SHP77 (cell line): ENCODE results near the gene TAF4.
"Not testable (repeated sequence)": the region's sequence is repeated elsewhere in the genome, so short reads cannot be mapped to it uniquely, and the experiment has no call there.

Experiments used
- DNase-seq, 2 experiments: peaks; one replicate each; lab custom pipeline; 2025; lab: John Stamatoyannopoulos, UW

Gene TAF4

DNA sequence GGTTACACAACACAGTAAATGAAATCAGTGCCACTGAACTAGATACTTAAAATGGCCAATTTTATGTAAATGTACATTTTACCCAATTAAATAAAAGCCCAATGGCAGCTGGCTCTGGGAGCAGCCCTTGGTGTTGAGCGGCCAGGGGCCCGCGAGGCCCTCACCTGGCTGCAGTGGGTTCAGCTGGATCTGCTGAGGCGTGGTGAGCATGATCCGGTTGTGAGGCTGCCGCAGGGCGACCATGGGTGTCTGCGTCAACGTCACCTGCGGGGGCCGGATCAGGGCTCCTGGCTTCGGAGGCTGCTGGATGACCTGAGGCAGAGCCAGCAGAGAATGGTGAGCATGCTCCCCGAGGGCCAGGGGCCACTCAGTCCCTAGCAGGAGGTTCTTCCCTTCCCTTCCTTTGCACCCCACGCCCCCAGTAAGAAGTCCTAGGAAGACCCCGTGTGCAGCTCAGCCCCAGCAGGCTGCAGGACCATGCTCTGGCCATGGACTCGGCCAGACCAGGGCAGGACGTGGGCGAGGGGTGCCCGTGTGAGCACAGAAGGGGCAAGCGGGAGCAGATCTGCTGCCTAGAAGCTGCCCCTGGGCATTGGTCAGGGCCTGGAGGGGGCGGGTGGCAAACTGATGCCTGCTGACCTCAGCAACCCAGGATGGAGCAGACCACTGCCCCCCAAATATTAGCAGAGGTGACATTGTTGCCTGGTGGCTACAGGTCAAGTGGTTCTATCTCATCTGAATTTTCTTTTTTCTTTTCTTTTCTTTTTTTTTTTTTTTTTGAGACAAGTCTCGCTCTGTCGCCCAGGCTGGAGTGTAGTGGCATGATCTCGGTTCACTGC lies 61.9 kb downstream of the TAF4 start:
- DNase-seq = no peak

GRCh38 chr20:62002882-62003480 lies 62.7 kb downstream of the TAF4 start:
- DNase-seq = no peak

DNA sequence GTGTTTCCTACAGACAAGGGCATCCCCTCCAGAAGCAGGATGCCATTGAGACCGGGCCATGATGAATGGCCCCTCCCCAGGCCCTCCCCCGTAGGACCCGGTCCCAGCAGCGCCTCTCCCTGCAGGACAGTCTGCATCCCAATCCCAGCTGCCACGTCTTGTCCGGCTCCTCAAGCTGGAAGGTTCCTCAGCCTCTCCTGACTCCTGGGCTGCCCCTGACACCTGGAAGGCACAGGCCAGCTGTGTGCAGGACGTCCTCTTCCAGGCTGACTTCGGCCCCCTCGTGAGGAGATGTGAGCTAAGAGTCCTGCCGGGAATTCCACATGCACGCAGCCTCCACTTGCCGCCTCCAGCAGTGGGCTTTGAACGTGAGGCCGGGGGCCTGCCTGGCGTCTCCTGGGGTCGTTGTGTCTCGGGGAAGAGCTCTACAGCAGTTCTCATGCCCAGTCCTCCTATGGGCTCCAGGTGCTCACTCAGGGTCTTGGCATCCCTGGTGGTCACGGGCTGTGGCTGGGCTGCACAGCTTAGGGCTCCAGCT lies 64.4 kb downstream of the TAF4 start:
- DNase-seq = no peak

DNA sequence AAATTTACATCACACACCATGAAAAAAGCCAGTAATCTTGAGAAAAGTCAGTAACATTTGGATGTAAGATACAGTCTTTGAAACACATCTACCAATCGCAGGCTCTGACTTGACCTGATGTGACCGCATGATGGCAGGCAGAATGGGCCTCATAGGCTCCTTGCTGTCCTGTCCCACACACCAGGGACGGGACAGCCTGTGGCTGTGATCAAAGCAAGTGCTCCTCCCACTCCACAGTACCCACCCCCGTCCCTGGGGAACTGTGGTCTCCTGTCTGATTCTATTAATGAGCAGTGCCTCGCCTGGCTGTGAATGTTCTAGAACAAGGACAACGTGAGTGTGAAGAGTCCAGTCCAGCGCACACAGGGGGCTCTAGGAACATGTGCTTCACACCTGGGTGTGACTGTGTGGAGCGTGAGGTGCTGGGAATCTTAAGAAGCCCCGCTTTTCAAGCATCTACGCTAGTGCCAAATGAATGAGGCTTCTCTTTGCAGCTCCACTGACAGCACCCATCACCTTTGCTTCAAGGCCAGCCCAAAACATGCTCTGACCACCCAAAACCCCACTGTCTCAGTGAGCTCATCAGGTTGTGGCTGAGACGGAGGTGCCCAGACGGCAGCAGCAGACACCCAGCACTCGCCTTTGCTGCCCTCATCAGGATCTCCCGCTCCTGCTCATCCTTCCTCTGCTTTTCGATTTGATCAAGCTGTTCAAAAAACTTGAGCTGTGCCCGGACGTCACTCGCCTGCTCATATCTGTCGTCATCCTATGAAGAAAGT lies 67.1 kb downstream of the TAF4 start:
- DNase-seq = no peak

DNA sequence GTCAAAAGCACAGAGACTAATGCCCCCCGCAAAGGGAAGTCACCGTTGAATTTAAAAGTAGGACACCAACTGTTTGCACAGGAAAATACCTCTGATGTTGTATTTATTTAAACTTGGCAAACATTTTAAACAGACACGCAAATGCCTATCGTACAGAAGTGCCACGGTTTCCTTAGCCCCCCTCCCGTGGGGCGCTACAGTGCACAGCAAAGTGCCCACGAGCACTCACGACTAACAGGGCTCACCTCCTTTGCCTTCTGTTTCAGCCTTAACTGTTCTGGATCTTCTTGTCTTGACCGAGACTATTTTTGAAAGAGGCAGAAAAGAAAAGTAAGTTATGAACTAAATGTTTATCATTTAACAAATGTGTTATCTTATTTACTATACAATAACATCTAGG lies 67.8 kb downstream of the TAF4 start:
- no peak for DNase-seq

DNA sequence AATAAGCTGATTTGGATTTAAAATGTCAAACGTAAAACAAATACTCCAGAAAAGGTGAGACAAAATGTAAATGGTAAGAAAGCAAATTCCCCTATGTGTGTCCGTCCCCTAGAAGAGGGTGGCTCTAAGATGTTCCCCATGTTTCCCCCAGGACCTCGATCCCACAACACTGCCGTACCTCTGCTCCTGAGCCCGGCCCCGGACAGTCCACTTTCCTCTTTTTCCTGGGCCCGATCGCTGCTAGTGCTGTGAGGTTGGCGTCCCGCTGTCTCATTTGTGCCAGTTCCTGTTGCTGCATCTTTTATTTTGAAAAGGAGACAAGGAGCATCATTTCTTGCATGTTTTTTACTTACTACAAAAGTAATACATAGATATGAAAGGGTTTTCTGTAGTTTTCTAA lies 68.3 kb downstream of the TAF4 start:
- DNase-seq = no peak

GRCh38 chr20:61994546-61994945 lies 71.1 kb downstream of the TAF4 start:
- DNase-seq = no peak

- DNase-seq = no peak
These were observed 72.6 kb downstream of the TAF4 start for GRCh38 chr20:61993058-61993457.

DNA sequence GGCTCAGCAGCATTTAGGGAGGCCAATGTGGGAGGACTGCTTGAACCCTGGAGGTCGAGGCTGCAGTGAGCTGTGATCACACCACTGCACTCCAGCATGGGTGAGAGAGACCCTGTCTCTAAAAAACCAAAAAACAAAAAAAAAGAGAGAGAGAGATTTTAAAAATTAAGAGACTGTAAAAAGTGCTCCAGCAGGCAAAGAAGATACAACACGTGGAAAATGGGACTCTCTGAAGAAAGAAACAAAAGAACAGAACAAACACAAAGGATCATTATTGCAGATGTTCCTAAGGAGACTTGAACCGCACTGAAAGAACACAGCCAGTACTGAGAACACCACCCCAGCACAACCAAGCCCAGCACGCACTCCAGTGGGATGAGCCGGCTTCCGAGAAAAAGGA lies 74.2 kb downstream of the TAF4 start:
- DNase-seq = no peak

GRCh38 chr20:61990484-61990883 lies 75.2 kb downstream of the TAF4 start:
- DNase-seq = no peak

DNA sequence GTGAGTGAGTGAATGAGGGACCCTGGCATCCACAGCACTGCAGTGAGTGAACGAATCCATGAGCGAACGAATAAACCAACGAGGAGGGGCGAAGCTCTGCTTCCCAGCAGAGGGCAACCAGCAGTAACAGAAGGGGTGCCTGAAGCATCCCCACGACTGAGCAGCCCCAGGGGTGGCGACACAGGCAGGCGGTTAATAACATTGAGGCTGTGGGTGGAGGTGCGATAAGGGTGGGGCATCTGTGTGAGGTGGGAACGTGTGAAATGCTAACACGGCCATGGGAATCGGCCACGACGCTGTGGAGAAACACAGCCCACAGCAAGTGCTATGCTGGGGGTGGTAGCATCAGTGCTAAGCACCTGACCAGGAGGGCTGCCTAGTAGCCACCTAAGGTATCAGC lies 75.9 kb downstream of the TAF4 start:
- no peak for DNase-seq

DNA sequence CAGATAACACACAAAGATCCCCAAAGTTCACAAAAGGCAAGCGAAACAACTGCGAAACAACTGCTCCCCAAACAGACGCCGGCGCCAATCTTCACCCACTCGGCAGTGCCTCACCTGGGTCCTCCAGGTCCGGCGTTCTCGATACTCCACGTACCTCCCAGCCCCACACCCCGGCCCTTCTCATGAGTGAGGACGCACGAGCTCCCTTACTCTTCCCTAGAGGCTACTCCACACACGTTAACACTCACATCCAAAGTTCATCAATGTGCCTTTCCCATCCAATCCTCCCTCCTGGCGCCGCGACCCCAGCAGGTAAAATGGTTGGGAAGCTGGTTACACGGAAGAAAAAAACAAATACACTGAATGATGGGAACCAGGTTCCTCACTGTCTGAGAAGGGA lies 77.0 kb downstream of the TAF4 start:
- no peak for DNase-seq

GRCh38 chr20:61986762-61987321 lies 78.8 kb downstream of the TAF4 start:
- no peak for DNase-seq

- DNase-seq = no peak
These were observed 80.6 kb downstream of the TAF4 start for GRCh38 chr20:61985096-61985495.

DNA sequence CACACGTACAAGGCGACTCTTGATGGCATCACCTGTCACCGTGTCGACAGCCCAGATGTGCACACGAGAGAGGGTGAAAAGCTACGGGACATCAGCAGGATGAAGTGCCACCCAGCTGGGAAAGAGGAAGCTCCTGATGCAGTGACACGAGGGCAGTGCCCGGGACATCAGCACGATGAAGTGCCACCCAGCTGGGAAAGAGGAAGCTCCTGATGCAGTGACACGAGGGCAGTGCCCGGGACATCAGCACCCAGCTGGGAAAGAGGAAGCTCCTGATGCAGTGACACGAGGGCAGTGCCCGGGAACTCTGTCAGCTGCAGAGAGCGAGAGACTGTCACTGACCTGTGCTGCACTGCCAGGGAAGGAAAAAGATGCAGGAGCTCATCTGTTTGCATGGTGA lies 81.2 kb downstream of the TAF4 start:
- not testable (repeated sequence) for DNase-seq

DNA sequence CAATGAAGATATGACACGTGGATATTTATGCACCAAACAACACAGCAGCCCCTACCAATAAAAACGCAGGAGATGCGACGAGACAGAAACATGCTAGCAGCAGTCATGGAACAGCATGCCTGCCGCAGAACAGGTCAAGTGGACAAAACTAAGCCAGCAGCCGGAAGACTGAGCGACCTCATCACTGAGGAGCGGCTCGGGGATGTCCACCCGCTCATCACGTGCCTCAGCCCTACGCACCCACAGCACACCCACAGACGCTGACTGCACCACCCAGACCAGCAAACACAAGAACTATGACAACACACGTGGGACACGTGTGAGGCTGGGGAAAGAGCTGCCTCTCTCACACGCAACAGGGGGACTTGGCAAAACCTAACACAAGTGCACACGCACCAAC lies 81.7 kb downstream of the TAF4 start:
- no peak for DNase-seq

DNA sequence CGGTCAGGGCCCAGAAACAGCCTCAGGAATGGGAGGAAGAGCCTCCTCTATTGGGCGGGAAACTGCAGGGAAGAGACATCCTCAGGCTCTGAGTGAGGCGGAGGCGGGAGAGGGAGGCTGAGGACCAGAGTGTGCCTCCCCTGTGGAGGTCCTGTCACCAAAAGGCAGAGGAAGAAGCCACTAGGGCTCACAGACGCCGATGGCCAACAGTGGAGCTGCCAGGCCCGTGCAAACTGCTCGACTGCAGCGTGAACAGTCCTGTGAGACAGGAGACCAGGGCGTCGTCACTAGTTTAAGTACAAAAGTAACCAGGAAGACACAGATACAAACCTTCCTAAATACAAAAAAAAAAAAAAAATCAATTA lies 82.7 kb downstream of the TAF4 start:
- DNase-seq = no peak

- no peak for DNase-seq
These were observed 83.3 kb downstream of the TAF4 start for GRCh38 chr20:61982191-61982950.

- DNase-seq = not testable (repeated sequence)
These were observed 84.0 kb downstream of the TAF4 start for GRCh38 chr20:61981691-61982090.

DNA sequence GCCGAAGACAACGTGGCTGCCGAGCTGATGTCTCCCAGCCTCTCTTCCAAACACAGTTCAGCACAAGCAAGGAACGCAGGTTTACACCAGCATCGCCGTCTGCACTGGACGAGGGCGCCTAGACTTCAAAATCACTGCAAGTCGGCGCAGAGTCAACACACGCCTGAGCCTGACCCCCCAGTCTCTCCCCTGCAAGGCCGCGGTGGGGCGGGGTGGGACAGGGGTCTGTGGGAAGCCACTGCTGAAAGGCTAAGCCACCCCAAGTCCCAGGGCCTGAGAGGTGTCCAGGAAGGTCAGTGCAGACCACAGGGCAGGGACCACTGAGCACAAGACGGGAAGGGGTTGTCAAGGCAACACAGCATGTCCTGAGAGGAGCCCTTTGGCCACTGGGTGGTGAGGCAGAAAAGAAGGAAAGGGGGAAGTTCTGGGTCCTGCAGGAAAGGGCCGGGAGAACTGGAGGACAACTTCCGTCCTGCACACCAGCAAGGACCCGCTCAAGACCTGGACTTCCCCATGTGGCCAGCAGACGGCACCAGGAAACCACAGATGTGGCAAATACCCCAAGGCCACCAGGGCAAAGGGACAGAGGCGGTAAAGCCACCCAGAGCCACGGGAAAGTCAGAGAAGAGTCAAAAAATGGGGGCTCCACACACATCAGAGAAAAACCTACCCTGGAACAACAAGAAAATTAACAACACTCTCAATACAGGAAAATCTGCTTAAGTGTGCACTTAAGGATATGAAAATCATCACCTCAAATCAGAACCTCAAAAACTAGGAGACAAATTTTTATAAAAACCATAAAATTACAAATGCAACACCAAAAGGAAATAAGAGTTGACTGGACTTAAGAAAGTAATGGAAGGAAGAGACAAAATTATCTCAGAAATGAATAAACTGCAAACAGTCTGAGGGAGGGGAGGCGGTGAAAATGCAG lies 84.8 kb downstream of the TAF4 start:
- no peak for DNase-seq
